ENCODE results near the gene ASCL4. TPM values are rescaled to one million over a fixed set of nuclear protein-coding genes. Genes with fewer than 3 reads are reported as not detected.

ASCL4 gene
- total and polyA plus RNA-seq, 2 of the 13 experiments (the other 11 are each of a cell fraction or from before 2014, with no cell fraction given): not detected

GRCh38 chr12:107779077-107779831, 4.8 kb downstream of the ASCL4 start:
- POLR2A ChIA-PET: no interaction called here
- H3K4me3 ChIP-seq (replicated peaks in 1 of 3; ENCODE audit: insufficient read depth in 1 of 3, low read depth in 2 of 3, low read length in 3 of 3): no peak overlapping the region
- no peak for ATAC-seq
- CTCF ChIA-PET (ENCODE audit: low intra/inter-chr PET ratio, low total read pairs): no interaction called here
- no peak overlapping the region for H3K4me2 ChIP-seq (ENCODE audit: low read depth, low read length)
- H3K79me2 ChIP-seq (ENCODE audit: insufficient read depth, low read length): no peaks in the 10 kb centered on the region
- intact Hi-C loops (cut with micrococcal nuclease; ENCODE audit: unreplicated experiment) (no loop called here), in situ Hi-C loops (cut with HindIII; ENCODE audit: extremely low pct_ligation_motif_present, low pct_unique_long_range_greater_than_20kb) (no loop called here)
- H3K9me3 ChIP-seq (ENCODE audit: low read length): no peaks in the 10 kb centered on the region
- no peak overlapping the region for H3K9ac ChIP-seq (ENCODE audit: insufficient read depth, low read depth, low read length)
- H4K20me1 ChIP-seq (ENCODE audit: insufficient read depth, low read length): no peaks in the 10 kb centered on the region
- FAIRE-seq: no peak
- no peaks in the 10 kb centered on the region; the same call in 1 of the 2 replicates for H3K4me1 ChIP-seq (ENCODE audit: insufficient read depth, low read length)
- no peaks in the 10 kb centered on the region for H3K36me3 ChIP-seq (replicated peaks in 1 of 2; ENCODE audit: control insufficient read depth in 1 of 2, insufficient read depth in 2 of 2, low read length in 2 of 2)
- 78% methylated on average over 7 of the region's 7 CpGs for WGBS (ENCODE audit: low lambda C conversion rate)
- no peak overlapping the region for H3K27ac ChIP-seq (ENCODE audit: extremely low read length, insufficient read depth, low read length)
- DNase-seq (ENCODE audit: low spot score): no peak
- H2AFZ ChIP-seq (ENCODE audit: low read length): no peak overlapping the region
- no TSS peak for BruUV-seq (replicated peaks)
- H3K27me3 ChIP-seq (ENCODE audit: control insufficient read depth in 1 of 2, insufficient read depth in 2 of 2, low read length in 2 of 2): peaks cover 1 to 31% of the 10 kb centered on the region in 2 experiments
- TF ChIP-seq, protein P1, sequence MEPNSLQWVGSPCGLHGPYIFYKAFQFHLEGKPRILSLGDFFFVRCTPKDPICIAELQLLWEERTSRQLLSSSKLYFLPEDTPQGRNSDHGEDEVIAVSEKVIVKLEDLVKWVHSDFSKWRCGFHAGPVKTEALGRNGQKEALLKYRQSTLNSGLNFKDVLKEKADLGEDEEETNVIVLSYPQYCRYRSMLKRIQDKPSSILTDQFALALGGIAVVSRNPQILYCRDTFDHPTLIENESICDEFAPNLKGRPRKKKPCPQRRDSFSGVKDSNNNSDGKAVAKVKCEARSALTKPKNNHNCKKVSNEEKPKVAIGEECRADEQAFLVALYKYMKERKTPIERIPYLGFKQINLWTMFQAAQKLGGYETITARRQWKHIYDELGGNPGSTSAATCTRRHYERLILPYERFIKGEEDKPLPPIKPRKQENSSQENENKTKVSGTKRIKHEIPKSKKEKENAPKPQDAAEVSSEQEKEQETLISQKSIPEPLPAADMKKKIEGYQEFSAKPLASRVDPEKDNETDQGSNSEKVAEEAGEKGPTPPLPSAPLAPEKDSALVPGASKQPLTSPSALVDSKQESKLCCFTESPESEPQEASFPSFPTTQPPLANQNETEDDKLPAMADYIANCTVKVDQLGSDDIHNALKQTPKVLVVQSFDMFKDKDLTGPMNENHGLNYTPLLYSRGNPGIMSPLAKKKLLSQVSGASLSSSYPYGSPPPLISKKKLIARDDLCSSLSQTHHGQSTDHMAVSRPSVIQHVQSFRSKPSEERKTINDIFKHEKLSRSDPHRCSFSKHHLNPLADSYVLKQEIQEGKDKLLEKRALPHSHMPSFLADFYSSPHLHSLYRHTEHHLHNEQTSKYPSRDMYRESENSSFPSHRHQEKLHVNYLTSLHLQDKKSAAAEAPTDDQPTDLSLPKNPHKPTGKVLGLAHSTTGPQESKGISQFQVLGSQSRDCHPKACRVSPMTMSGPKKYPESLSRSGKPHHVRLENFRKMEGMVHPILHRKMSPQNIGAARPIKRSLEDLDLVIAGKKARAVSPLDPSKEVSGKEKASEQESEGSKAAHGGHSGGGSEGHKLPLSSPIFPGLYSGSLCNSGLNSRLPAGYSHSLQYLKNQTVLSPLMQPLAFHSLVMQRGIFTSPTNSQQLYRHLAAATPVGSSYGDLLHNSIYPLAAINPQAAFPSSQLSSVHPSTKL (CRISPR knock-in tag; IDR thresholded peaks at IDR 0.05): no peak
- TF ChIP-seq ZMYM2 (CRISPR knock-in tag; IDR thresholded peaks at IDR 0.05) (no peak), ZSCAN5A (CRISPR knock-in tag; IDR thresholded peaks at IDR 0.05; ENCODE audit: borderline replicate concordance) (no peak), ZSCAN31 (CRISPR knock-in tag; IDR thresholded peaks at IDR 0.05; ENCODE audit: low read depth) (no peak), ZNF781 (CRISPR knock-in tag; IDR thresholded peaks at IDR 0.05; ENCODE audit: borderline replicate concordance, not compliant biosample characterization) (no peak), ZNF563 (CRISPR knock-in tag; IDR thresholded peaks at IDR 0.05) (no peak), ZNF792 (CRISPR knock-in tag; IDR thresholded peaks at IDR 0.05) (no peak)
- TF ChIP-seq, protein P2, sequence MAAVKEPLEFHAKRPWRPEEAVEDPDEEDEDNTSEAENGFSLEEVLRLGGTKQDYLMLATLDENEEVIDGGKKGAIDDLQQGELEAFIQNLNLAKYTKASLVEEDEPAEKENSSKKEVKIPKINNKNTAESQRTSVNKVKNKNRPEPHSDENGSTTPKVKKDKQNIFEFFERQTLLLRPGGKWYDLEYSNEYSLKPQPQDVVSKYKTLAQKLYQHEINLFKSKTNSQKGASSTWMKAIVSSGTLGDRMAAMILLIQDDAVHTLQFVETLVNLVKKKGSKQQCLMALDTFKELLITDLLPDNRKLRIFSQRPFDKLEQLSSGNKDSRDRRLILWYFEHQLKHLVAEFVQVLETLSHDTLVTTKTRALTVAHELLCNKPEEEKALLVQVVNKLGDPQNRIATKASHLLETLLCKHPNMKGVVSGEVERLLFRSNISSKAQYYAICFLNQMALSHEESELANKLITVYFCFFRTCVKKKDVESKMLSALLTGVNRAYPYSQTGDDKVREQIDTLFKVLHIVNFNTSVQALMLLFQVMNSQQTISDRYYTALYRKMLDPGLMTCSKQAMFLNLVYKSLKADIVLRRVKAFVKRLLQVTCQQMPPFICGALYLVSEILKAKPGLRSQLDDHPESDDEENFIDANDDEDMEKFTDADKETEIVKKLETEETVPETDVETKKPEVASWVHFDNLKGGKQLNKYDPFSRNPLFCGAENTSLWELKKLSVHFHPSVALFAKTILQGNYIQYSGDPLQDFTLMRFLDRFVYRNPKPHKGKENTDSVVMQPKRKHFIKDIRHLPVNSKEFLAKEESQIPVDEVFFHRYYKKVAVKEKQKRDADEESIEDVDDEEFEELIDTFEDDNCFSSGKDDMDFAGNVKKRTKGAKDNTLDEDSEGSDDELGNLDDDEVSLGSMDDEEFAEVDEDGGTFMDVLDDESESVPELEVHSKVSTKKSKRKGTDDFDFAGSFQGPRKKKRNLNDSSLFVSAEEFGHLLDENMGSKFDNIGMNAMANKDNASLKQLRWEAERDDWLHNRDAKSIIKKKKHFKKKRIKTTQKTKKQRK (IDR thresholded peaks at IDR 0.05; ENCODE audit: low read length): no peak
- TF ChIP-seq, protein P3, sequence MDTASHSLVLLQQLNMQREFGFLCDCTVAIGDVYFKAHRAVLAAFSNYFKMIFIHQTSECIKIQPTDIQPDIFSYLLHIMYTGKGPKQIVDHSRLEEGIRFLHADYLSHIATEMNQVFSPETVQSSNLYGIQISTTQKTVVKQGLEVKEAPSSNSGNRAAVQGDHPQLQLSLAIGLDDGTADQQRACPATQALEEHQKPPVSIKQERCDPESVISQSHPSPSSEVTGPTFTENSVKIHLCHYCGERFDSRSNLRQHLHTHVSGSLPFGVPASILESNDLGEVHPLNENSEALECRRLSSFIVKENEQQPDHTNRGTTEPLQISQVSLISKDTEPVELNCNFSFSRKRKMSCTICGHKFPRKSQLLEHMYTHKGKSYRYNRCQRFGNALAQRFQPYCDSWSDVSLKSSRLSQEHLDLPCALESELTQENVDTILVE (CRISPR knock-in tag; IDR thresholded peaks at IDR 0.05): no peak
- TF ChIP-seq, protein P4, sequence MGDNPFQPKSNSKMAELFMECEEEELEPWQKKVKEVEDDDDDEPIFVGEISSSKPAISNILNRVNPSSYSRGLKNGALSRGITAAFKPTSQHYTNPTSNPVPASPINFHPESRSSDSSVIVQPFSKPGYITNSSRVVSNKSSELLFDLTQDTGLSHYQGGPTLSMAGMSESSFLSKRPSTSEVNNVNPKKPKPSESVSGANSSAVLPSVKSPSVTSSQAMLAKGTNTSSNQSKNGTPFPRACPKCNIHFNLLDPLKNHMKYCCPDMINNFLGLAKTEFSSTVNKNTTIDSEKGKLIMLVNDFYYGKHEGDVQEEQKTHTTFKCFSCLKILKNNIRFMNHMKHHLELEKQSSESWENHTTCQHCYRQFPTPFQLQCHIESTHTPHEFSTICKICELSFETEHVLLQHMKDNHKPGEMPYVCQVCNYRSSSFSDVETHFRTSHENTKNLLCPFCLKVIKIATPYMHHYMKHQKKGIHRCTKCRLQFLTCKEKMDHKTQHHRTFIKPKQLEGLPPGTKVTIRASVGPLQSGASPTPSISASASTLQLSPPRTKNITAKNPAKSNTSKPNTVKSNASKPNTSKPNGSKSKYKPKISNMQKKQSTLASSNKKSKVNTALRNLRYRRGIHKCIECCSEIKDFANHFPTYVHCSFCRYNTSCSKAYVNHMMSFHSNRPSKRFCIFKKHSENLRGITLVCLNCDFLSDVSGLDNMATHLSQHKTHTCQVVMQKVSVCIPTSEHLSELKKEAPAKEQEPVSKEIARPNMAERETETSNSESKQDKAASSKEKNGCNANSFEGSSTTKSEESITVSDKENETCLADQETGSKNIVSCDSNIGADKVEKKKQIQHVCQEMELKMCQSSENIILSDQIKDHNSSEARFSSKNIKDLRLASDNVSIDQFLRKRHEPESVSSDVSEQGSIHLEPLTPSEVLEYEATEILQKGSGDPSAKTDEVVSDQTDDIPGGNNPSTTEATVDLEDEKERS (CRISPR knock-in tag; IDR thresholded peaks at IDR 0.05): no peak
